Hepatocyte (in vitro differentiated cells): ENCODE measurements around the gene COL7A1.

Experiments used
- EZH2 ChIP-seq: fragments of 200-600 bp; sonication (generic); IDR thresholded peaks from 2 replicates; pipeline ENCODE4 v1.6.1; 2016; ENCODE audit warnings: antibody characterized with exemption, mild to moderate bottlenecking, borderline replicate concordance
- EZH2phosphoT487 ChIP-seq: fragments of 200-600 bp; sonication (generic); IDR thresholded peaks from one replicate; pipeline ENCODE4 v1.6.1; 2018; ENCODE audit warnings: antibody characterized with exemption, mild to moderate bottlenecking, low read depth, moderate library complexity; ENCODE audit not compliant: unreplicated experiment, severe bottlenecking
- TF ChIP-seq, protein P1 (sequence below): fragments of 200-600 bp; sonication (generic); IDR thresholded peaks from 2 replicates; pipeline ENCODE4 v1.5.1; 2016; ENCODE audit warnings: antibody characterized with exemption, mild to moderate bottlenecking; ENCODE audit not compliant: poor library complexity

DNA sequence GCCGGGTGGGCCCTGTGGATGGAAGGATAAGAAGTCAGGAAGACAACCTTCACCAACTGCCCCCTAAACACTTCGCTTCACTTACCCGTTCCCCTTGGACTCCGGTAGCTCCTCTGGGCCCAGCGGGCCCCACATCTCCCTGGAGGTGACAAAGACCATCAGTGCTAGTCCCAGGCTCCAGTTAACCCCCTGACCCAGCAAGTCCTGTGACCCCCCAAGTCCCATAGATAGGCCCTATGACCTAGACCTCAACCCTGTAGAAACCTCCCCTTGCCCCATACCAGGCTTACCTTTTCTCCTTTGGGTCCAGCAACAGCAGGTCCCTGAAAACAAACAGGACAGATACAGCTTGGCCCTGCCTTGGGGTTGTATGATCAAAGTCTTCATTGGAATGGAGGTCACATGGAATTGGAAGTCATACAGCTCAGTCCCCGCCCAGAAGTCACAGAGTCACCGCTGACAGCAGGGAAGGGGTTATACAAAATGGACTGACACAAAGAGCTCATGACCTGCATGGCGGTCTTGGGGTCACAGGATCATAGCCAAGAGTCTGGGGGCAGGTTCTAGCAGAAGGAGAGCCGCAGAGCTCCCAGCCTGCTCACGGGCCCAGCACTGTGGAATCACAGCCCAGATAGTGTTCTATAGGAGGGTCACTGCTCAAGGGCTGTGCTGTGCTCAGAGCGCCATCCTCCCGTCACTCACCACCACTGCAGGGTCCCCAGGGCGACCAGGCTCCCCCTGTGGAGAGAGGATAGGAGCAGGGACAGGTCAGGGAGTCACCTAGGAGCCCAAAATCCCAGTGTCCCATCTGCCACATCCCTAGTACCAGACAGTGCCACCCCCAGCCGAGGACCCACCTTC, 13.3 kb downstream of the COL7A1 start:
- TF ChIP-seq, protein P1, sequence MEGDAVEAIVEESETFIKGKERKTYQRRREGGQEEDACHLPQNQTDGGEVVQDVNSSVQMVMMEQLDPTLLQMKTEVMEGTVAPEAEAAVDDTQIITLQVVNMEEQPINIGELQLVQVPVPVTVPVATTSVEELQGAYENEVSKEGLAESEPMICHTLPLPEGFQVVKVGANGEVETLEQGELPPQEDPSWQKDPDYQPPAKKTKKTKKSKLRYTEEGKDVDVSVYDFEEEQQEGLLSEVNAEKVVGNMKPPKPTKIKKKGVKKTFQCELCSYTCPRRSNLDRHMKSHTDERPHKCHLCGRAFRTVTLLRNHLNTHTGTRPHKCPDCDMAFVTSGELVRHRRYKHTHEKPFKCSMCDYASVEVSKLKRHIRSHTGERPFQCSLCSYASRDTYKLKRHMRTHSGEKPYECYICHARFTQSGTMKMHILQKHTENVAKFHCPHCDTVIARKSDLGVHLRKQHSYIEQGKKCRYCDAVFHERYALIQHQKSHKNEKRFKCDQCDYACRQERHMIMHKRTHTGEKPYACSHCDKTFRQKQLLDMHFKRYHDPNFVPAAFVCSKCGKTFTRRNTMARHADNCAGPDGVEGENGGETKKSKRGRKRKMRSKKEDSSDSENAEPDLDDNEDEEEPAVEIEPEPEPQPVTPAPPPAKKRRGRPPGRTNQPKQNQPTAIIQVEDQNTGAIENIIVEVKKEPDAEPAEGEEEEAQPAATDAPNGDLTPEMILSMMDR = no peak
- no peak for TF ChIP-seq EZH2phosphoT487
- no peak for TF ChIP-seq EZH2
